Astrocyte (in vitro differentiated cells and primary cell): ENCODE measurements around the gene TIMM10. TPM values are rescaled to one million over a fixed set of nuclear protein-coding genes. Genes with fewer than 3 reads are reported as not detected.

Experiments
- DNase-seq: peaks from one replicate; pipeline ENCODE4 v3.0.0-alpha.2; 2010; ENCODE audit warnings: low read depth
- FAIRE-seq: peaks from 2 replicates; lab custom pipeline; 2011; peaks lifted over from hg19 to GRCh38; lab: Jason Lieb, UNC
- H2AFZ ChIP-seq: 2 replicates; pipeline ENCODE4 v1.6.0; 2012; ENCODE audit warnings: low read depth, low read length, inconsistent platforms
- H3K27ac ChIP-seq: 2 replicates; pipeline ENCODE4 v1.5.1; 2011; ENCODE audit warnings: low read depth, low read length, inconsistent platforms
- H3K27me3 ChIP-seq: 2 replicates; pipeline ENCODE4 v1.6.0; 2011; ENCODE audit warnings: low read length, inconsistent platforms; ENCODE audit not compliant: insufficient read depth
- H3K36me3 ChIP-seq: 2 replicates; pipeline ENCODE4 v1.5.1; 2011; ENCODE audit warnings: low read length, inconsistent platforms; ENCODE audit not compliant: insufficient read depth
- H3K4me1 ChIP-seq: 2 replicates; pipeline ENCODE4 v1.5.1; 2011; ENCODE audit warnings: low read length, inconsistent platforms; ENCODE audit not compliant: insufficient read depth
- H3K4me2 ChIP-seq: 2 replicates; pipeline ENCODE4 v1.6.0; 2012; ENCODE audit warnings: low read length, inconsistent platforms
- H3K4me3 ChIP-seq: 2 replicates; pipeline ENCODE4 v1.5.1; 2011; ENCODE audit warnings: low read depth, mild to moderate bottlenecking, low read length, inconsistent platforms; ENCODE audit not compliant: insufficient read depth
- H3K79me2 ChIP-seq: 2 replicates; pipeline ENCODE4 v1.6.0; 2012; ENCODE audit warnings: mild to moderate bottlenecking, low read length, inconsistent platforms; ENCODE audit not compliant: insufficient read depth
- H3K9ac ChIP-seq: 2 replicates; pipeline ENCODE4 v1.6.0; 2012; ENCODE audit warnings: mild to moderate bottlenecking, low read length, inconsistent platforms
- H3K9me3 ChIP-seq: 2 replicates; pipeline ENCODE4 v1.5.1; 2012; ENCODE audit warnings: low read depth, mild to moderate bottlenecking, low read length, inconsistent platforms; ENCODE audit not compliant: insufficient read depth
- H4K20me1 ChIP-seq: 2 replicates; pipeline ENCODE4 v1.6.0; 2012; ENCODE audit warnings: low read length, inconsistent platforms; ENCODE audit not compliant: insufficient read depth
- H3K27ac Mint-ChIP-seq: one replicate; pipeline ENCODE4 v1.8.0; 2021; ENCODE audit warnings: mild to moderate bottlenecking, mixed read lengths; ENCODE audit not compliant: unreplicated experiment
- H3K27me3 Mint-ChIP-seq: one replicate; pipeline ENCODE4 v1.8.0; 2021; ENCODE audit warnings: low read depth, mixed read lengths; ENCODE audit not compliant: unreplicated experiment
- H3K36me3 Mint-ChIP-seq: one replicate; pipeline ENCODE4 v1.8.0; 2021; ENCODE audit warnings: low read depth, mixed read lengths; ENCODE audit not compliant: unreplicated experiment
- H3K4me1 Mint-ChIP-seq: one replicate; pipeline ENCODE4 v1.8.0; 2021; ENCODE audit warnings: low read depth, mixed read lengths; ENCODE audit not compliant: unreplicated experiment
- H3K4me3 Mint-ChIP-seq: one replicate; pipeline ENCODE4 v1.8.0; 2021; ENCODE audit warnings: mild to moderate bottlenecking, moderate library complexity, mixed read lengths; ENCODE audit not compliant: unreplicated experiment
- H3K9me3 Mint-ChIP-seq: one replicate; pipeline ENCODE4 v1.8.0; 2021; ENCODE audit warnings: mild to moderate bottlenecking, mixed read lengths; ENCODE audit not compliant: unreplicated experiment
- CTCF ChIP-seq: IDR thresholded peaks from 2 replicates; pipeline ENCODE4 v1.5.1; 2011; ENCODE audit warnings: low read depth, mild to moderate bottlenecking, inconsistent platforms, low read length, moderate library complexity; ENCODE audit not compliant: insufficient read depth
- EZH2 ChIP-seq: IDR thresholded peaks from 2 replicates; pipeline ENCODE4 v1.6.1; 2012; ENCODE audit warnings: mild to moderate bottlenecking, low read length, inconsistent platforms; ENCODE audit not compliant: insufficient read depth
- total RNA-seq: library from RNA; stranded (reverse); gene quantifications from 2 replicates; pipeline ENCODE4 v1.2.1, GENCODE V29; 2021

Gene TIMM10
- total RNA-seq, 1 donor from 2014 or later = 56.1 TPM

GRCh38 chr11:57562596-57562995 is 32.0 kb upstream of the TIMM10 start:
- no peaks in the 10 kb centered on the region for H4K20me1 ChIP-seq
- H3K9me3 ChIP-seq = no peaks in the 10 kb centered on the region
- no peaks in the 10 kb centered on the region for H3K27me3 ChIP-seq
- TF ChIP-seq EZH2 (no peak), CTCF (no peak)
- Mint-ChIP-seq H3K27ac (no peak overlapping the region), H3K4me3 (peak overlapping the region; percentile 17), H3K36me3 (peaks cover 21% of the 10 kb centered on the region), H3K27me3 (no peaks in the 10 kb centered on the region), H3K9me3 (peaks cover 1% of the 10 kb centered on the region), H3K4me1 (peaks cover 12% of the 10 kb centered on the region)
- no peaks in the 10 kb centered on the region for H3K36me3 ChIP-seq
- no peak overlapping the region for H3K9ac ChIP-seq
- no peak overlapping the region for H3K27ac ChIP-seq
- DNase-seq (no peak), FAIRE-seq (no peak)
- H3K4me3 ChIP-seq = no peak overlapping the region
- no peak overlapping the region for H2AFZ ChIP-seq
- no peak overlapping the region for H3K4me2 ChIP-seq
- H3K4me1 ChIP-seq = peaks cover 5% of the 10 kb centered on the region
- no peaks in the 10 kb centered on the region for H3K79me2 ChIP-seq

GRCh38 chr11:57560146-57560545 is 29.6 kb upstream of the TIMM10 start:
- Histone ChIP-seq H3K27me3 (no peaks in the 10 kb centered on the region), H3K36me3 (no peaks in the 10 kb centered on the region), H4K20me1 (no peaks in the 10 kb centered on the region), H2AFZ (no peak overlapping the region), H3K27ac (no peak overlapping the region), H3K4me2 (no peak overlapping the region), H3K4me3 (no peak overlapping the region), H3K9me3 (no peaks in the 10 kb centered on the region), H3K4me1 (no peaks in the 10 kb centered on the region), H3K79me2 (no peaks in the 10 kb centered on the region), H3K9ac (no peak overlapping the region)
- Mint-ChIP-seq H3K36me3 (peaks cover 35% of the 10 kb centered on the region), H3K27me3 (no peaks in the 10 kb centered on the region), H3K27ac (no peak overlapping the region), H3K9me3 (no peaks in the 10 kb centered on the region), H3K4me3 (no peak overlapping the region), H3K4me1 (peaks cover 3% of the 10 kb centered on the region)
- DNase-seq (no peak), FAIRE-seq (no peak)
- TF ChIP-seq EZH2 (no peak), CTCF (no peak)

- H3K36me3 ChIP-seq = no peaks in the 10 kb centered on the region
- no peak overlapping the region for H3K4me2 ChIP-seq
- DNase-seq (no peak), FAIRE-seq (no peak)
- H3K27ac ChIP-seq = no peak overlapping the region
- no peaks in the 10 kb centered on the region for H3K9me3 ChIP-seq
- H3K4me1 ChIP-seq = no peaks in the 10 kb centered on the region
- no peak for TF ChIP-seq EZH2
- Mint-ChIP-seq H3K4me1 (no peaks in the 10 kb centered on the region), H3K27me3 (no peaks in the 10 kb centered on the region), H3K36me3 (peaks cover 55% of the 10 kb centered on the region), H3K9me3 (no peaks in the 10 kb centered on the region), H3K4me3 (no peak overlapping the region), H3K27ac (no peak overlapping the region)
- H3K27me3 ChIP-seq = no peaks in the 10 kb centered on the region
- H3K4me3 ChIP-seq = no peak overlapping the region
- H3K9ac ChIP-seq = no peak overlapping the region
- H2AFZ ChIP-seq = no peak overlapping the region
- no peaks in the 10 kb centered on the region for H3K79me2 ChIP-seq
- no peaks in the 10 kb centered on the region for H4K20me1 ChIP-seq
These were observed 25.5 kb upstream of the TIMM10 start for GRCh38 chr11:57556041-57556440.
